Activated CD8-positive, alpha-beta T cell treated with anti-CD3 and anti-CD28 coated beads, Interleukin-2, amount 10 ng/mL, durations not matched to agents 7 days and 5 days (primary cell): ENCODE measurements around the gene STK36. TPM values are rescaled to one million over a fixed set of nuclear protein-coding genes. Genes with fewer than 3 reads are reported as not detected.
"Not testable (repeated sequence)": the region's sequence is repeated elsewhere in the genome, so short reads cannot be mapped to it uniquely, and the experiment has no call there.

ENCODE experiments used
- ATAC-seq: fragments of 150-1000 bp; cut with Tn5 transposase; one replicate; pipeline ENCODE4 v1.10.0; 2021; ENCODE audit warnings: moderate library complexity
- CTCF ChIA-PET: fragments of 350-600 bp; sonication (Branson Sonifier 250); formaldehyde crosslinking; loops from one replicate; lab custom pipeline; 2021; ENCODE audit warnings: antibody characterized with exemption; lab: Charles Lee
- POLR2A ChIA-PET: fragments of 350-600 bp; sonication (Branson Sonifier 250); formaldehyde crosslinking; loops from one replicate; lab custom pipeline; 2021; ENCODE audit warnings: antibody characterized with exemption; lab: Charles Lee
- DNase-seq: peaks from one replicate; pipeline ENCODE4 v3.0.0-alpha.2; 2020
- H3K27ac Mint-ChIP-seq: one replicate; pipeline ENCODE4 v1.8.0; 2021; ENCODE audit warnings: mild to moderate bottlenecking, mixed read lengths
- H3K27me3 Mint-ChIP-seq: one replicate; pipeline ENCODE4 v1.8.0; 2021; ENCODE audit warnings: low read depth, mixed read lengths
- H3K36me3 Mint-ChIP-seq: one replicate; pipeline ENCODE4 v1.8.0; 2021; ENCODE audit warnings: low read depth, mixed read lengths
- H3K4me1 Mint-ChIP-seq: one replicate; pipeline ENCODE4 v1.8.0; 2021; ENCODE audit warnings: low read depth, mixed read lengths
- H3K4me3 Mint-ChIP-seq: one replicate; pipeline ENCODE4 v1.8.0; 2021; ENCODE audit warnings: mild to moderate bottlenecking, mixed read lengths
- H3K9me3 Mint-ChIP-seq: one replicate; pipeline ENCODE4 v1.8.0; 2022; ENCODE audit warnings: mixed read lengths; ENCODE audit not compliant: insufficient read depth
- total RNA-seq, 2 experiments: library from RNA; stranded (reverse); gene quantifications; one replicate each; pipeline ENCODE4 v1.2.3, GENCODE V29; 2021

The STK36 gene
- total RNA-seq, 2 experiments from 2014 or later = 12.1 to 15.2 TPM

DNA sequence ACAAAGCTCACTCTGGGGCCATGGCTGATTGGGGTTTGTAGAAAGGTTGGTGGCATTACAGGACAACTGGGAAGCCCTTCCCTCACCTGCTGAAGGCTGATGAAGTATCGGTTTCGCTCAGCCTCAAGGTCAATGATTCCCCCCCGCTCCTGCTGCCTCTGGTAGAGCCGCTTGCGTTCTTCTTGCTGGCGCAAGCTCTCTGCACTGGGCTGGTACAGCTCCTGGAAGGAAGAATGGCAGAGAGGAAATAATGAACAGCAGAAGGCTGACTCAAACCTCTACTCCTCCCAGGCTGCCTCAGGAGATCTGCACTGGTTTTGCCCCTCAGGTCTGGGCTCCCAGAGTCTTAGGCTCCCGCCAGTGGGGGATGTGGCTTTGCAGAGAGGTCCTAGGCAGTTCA lies 7.2 kb upstream of the STK36 start:
- Mint-ChIP-seq H3K9me3 (no peaks in the 10 kb centered on the region), H3K27me3 (no peaks in the 10 kb centered on the region), H3K36me3 (peaks cover 47% of the 10 kb centered on the region), H3K4me3 (no peak overlapping the region), H3K4me1 (peaks cover 11% of the 10 kb centered on the region), H3K27ac (no peak overlapping the region)
- CTCF ChIA-PET = no interaction called here
- ATAC-seq = no peak
- POLR2A ChIA-PET = no interaction called here
- no peak for DNase-seq

DNA sequence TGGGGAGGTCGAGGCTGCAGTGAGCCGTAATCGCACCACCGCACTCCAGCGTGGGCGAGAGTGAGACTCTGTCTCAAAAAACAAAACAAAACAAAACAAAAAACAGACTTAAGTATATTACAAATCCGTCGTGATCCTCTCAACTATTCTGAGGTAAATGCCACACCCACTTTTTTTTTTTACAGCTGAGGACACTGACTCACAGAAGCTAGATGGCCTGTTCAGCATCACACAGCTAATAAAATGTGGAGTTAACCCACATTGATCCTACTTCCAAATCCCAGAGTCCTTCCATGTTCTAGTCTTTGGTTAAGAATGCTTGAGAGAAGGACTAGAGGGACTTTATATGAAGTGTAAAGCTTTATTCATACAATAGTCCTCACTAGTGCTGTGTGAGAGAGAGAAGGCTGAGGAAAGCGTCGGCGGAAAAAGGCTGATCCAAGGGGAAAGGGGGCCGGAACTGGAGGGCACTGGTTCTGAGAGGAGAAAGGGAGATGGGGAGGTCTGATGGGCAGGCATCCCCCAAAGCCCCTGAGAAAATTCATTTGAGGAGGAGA lies 711 bp upstream of the STK36 start:
- Mint-ChIP-seq H3K4me1 (peaks cover 26% of the 10 kb centered on the region), H3K9me3 (no peaks in the 10 kb centered on the region), H3K4me3 (peak overlapping the region; percentile 88), H3K27me3 (no peaks in the 10 kb centered on the region), H3K27ac (peak overlapping the region; percentile 93), H3K36me3 (peaks cover 11% of the 10 kb centered on the region)
- CTCF ChIA-PET = interaction anchor here (1.0 to 5.9 kb wide), 8 partner anchors 12 to 414 kb away, joined by 3 to 51 read pairs (median 8); partner anchors contain the start of genes BCS1L, TTLL4 and ZNF142
- POLR2A ChIA-PET = interaction anchor here (0.9 to 4.0 kb wide), 4 partner anchors 11 to 404 kb away, joined by 3 to 39 read pairs (median 3); partner anchors contain the start of genes BCS1L and ZNF142
- DNase-seq = no peak
- ATAC-seq = no peak

DNA sequence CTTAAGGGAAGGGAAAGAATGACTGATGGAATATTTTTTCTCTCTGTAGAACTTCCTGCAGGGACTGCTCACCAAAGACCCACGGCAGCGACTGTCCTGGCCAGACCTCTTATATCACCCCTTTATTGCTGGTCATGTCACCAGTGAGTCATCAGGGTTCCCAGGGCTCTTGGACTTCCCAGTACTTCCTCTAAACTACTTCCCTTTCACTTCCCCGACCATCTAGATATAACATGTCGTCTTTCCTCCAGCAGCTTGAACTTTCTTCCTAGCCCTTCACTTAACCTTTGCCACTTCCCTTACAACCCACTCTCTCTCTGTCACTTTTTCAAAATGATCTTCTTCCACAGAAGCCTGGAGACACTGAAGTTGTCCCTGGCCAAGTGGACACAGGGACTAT lies 7.2 kb downstream of the STK36 start:
- Mint-ChIP-seq H3K36me3 (no peaks in the 10 kb centered on the region), H3K27ac (no peak overlapping the region), H3K4me3 (no peak overlapping the region), H3K27me3 (no peaks in the 10 kb centered on the region), H3K9me3 (no peaks in the 10 kb centered on the region), H3K4me1 (no peaks in the 10 kb centered on the region)
- ATAC-seq (no peak), DNase-seq (no peak)
- ChIA-PET POLR2A (no interaction called here), CTCF (interaction anchor here (3.0 kb wide), 1 partner anchor 8 kb away, joined by 13 read pairs; no protein-coding TSS in a partner anchor)

DNA sequence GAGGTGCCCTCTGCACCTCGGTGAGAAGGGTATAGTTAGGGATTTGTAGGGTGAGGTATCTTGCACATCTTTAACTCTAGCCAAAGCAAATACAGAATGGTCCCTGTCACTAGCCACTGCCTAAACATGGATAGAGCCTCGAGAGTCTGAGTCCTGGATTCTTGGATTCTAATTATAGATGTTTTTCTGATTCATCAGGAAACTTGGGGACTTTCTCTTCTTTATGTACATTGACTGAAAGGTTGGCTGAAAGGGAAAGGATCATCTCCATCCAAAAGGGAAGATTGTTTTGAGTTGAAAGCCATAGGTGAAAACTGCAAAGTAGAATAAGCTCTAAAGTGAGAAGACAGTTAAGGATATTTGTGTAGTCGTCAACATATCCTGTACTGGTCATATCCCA lies 8.2 kb downstream of the STK36 start:
- CTCF ChIA-PET = no interaction called here
- Mint-ChIP-seq H3K36me3 (peaks cover 2% of the 10 kb centered on the region), H3K9me3 (no peaks in the 10 kb centered on the region), H3K4me3 (no peak overlapping the region), H3K27me3 (no peaks in the 10 kb centered on the region), H3K27ac (no peak overlapping the region), H3K4me1 (no peaks in the 10 kb centered on the region)
- ATAC-seq (no peak), DNase-seq (no peak)
- POLR2A ChIA-PET = no interaction called here

DNA sequence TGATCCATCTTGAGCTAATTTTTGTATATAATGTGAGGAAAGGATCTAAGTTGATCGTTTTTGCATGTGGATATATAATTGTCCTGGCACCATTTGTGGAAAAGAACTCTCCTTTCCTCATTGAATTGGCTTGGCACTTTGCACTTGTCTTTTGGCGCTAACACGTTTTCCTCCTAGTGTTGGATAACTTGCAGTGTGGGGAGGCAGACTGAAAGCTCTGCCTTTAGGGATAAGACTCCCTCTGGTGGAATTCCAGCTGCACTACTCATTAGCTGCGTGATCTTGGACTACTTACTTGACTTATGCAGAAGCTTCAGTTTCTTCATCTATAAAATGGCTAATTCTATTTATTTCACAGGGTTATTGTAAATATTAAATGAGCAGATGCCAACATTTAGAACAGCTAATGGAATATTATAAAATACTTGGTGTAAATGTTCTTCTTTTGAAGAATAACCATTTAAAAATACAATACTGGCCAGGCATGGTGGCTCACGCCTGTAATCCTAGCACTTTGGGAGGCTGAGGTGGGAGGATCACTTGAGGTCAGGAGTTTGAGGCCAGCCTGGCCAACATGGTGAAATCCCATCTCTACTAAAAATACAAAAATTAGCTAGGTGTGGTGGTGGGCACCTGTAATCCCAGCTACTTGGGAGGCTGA lies 15.6 kb downstream of the STK36 start:
- not testable (repeated sequence) for H3K27ac Mint-ChIP-seq, H3K4me1 Mint-ChIP-seq, H3K36me3 Mint-ChIP-seq, H3K9me3 Mint-ChIP-seq, H3K4me3 Mint-ChIP-seq, H3K27me3 Mint-ChIP-seq
- ChIA-PET CTCF (interaction anchor here (0.6 to 2.7 kb wide), 19 partner anchors 10 to 808 kb away, joined by 3 to 24 read pairs (median 4); partner anchors contain the start of genes BCS1L, PLCD4, RNF25 and STK36), POLR2A (interaction anchor here (0.7 to 1.2 kb wide), 2 partner anchors 35 to 412 kb away, joined by 3 to 4 read pairs; no protein-coding TSS in a partner anchor)
- peak; percentile 88 for ATAC-seq
- DNase-seq = peak; percentile 51

DNA sequence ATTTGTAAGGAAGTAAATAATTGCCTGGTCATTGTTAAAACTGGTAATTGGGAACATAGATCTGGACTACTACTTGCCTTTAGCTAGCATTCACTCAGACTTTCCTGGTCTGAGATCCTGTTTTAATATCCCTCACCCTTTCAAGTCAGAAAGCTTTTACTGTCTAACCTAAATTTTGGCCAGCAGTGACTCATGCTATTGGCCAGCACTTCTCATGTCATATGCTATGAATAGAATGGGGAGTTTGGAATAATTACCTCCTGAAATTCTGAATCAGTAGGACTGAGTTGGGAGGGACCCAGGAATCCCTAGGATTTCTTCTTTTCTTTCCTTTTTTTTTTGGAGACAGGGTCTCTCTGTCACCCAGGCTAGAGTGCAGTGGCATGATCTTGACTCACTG lies 19.3 kb downstream of the STK36 start:
- ChIA-PET POLR2A (no interaction called here), CTCF (no interaction called here)
- H3K9me3 Mint-ChIP-seq = no peaks in the 10 kb centered on the region
- ATAC-seq (no peak), DNase-seq (no peak)
- H3K4me1 Mint-ChIP-seq = peaks cover 2% of the 10 kb centered on the region
- no peak overlapping the region for H3K27ac Mint-ChIP-seq
- no peaks in the 10 kb centered on the region for H3K27me3 Mint-ChIP-seq
- H3K36me3 Mint-ChIP-seq = no peaks in the 10 kb centered on the region
- no peak overlapping the region for H3K4me3 Mint-ChIP-seq

DNA sequence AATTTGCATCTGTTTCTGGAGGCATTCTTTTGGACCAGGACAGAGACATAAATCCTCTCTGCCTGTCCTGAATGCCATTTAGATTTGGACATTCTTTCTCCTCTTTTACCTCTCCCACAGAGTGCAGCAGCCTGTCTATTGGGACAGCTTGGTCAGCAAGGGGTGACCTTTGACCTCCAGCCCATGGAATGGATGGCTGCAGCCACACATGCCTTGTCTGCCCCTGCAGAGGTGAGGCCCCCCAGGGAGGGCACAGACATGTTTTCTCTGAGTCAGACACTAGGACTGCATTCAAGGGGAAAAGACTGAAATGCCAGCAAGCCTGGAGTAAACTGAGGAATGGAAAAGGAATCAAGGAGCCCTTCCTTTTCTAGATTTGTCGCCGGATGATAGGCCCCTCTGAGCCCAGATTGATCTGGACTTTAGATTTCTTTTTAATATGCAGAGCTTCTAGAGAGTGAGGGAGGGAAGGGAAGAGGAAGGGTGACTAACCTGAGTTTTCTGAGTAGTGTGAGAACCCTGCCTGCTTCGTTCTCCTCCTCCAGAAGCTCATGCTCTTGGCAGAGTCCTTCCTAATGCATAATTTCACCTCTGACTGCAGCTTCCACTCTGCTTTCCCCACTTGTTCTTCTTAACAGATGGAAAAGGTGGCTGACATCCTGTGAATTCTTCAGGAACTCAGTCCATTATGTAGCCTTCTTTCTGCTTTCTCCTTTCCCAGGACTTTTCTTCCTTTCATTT lies 22.7 kb downstream of the STK36 start:
- no peaks in the 10 kb centered on the region for H3K36me3 Mint-ChIP-seq
- no peak for ATAC-seq
- H3K4me3 Mint-ChIP-seq = no peak overlapping the region
- ChIA-PET CTCF (interaction anchor here (1.0 kb wide), 1 partner anchor 16 kb away, joined by 4 read pairs; the partner anchor contains the start of gene TTLL4), POLR2A (no interaction called here)
- H3K4me1 Mint-ChIP-seq = no peaks in the 10 kb centered on the region
- no peak overlapping the region for H3K27ac Mint-ChIP-seq
- H3K9me3 Mint-ChIP-seq = no peaks in the 10 kb centered on the region
- H3K27me3 Mint-ChIP-seq = no peaks in the 10 kb centered on the region
- DNase-seq = no peak

DNA sequence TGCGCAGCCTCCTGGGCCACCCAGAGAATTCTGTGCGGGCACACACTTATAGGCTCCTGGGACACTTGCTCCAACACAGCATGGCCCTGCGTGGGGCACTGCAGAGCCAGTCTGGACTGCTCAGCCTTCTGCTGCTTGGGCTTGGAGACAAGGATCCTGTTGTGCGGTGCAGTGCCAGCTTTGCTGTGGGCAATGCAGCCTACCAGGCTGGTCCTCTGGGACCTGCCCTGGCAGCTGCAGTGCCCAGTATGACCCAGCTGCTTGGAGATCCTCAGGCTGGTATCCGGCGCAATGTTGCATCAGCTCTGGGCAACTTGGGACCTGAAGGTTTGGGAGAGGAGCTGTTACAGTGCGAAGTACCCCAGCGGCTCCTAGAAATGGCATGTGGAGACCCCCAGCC lies 27.0 kb downstream of the STK36 start:
- H3K4me3 Mint-ChIP-seq = no peak overlapping the region
- H3K4me1 Mint-ChIP-seq = no peaks in the 10 kb centered on the region
- ChIA-PET CTCF (interaction anchor here (2.9 kb wide), 1 partner anchor 11 kb away, joined by 8 read pairs; no protein-coding TSS in a partner anchor), POLR2A (interaction anchor here (0.6 kb wide), 1 partner anchor 39 kb away, joined by 3 read pairs; the partner anchor contains the start of genes BCS1L and ZNF142)
- no peaks in the 10 kb centered on the region for H3K27me3 Mint-ChIP-seq
- no peak for ATAC-seq
- no peak overlapping the region for H3K27ac Mint-ChIP-seq
- H3K36me3 Mint-ChIP-seq = no peaks in the 10 kb centered on the region
- DNase-seq = no peak
- H3K9me3 Mint-ChIP-seq = no peaks in the 10 kb centered on the region

DNA sequence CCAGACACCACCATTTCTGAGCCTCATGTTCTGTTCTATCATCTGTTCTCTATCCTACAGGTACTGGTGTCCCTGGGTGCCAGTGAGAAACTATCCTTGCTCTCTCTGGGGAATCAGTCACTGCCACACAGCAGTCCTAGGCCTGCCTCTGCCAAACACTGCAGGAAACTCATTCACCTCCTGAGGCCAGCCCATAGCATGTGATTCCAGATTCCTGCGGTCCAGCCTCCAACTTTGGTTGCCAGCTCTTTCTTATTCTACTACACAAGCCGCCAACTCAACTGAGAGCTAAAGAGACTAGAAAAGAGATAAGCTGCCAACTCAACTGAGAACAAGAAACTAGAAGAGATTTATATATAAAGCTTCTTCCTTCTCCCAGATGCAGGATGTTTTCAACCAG lies 29.9 kb downstream of the STK36 start:
- ChIA-PET CTCF (interaction anchor here (1.3 to 1.8 kb wide), 3 partner anchors 10 to 146 kb away, joined by 5 to 13 read pairs (median 5); partner anchors contain the start of gene TTLL4), POLR2A (interaction anchor here (0.9 kb wide), 1 partner anchor 9 kb away, joined by 3 read pairs; the partner anchor contains the start of gene TTLL4)
- Mint-ChIP-seq H3K36me3 (no peaks in the 10 kb centered on the region), H3K27me3 (peaks cover 3% of the 10 kb centered on the region), H3K27ac (no peak overlapping the region), H3K9me3 (no peaks in the 10 kb centered on the region), H3K4me3 (no peak overlapping the region), H3K4me1 (no peaks in the 10 kb centered on the region)
- no peak for DNase-seq
- no peak for ATAC-seq

DNA sequence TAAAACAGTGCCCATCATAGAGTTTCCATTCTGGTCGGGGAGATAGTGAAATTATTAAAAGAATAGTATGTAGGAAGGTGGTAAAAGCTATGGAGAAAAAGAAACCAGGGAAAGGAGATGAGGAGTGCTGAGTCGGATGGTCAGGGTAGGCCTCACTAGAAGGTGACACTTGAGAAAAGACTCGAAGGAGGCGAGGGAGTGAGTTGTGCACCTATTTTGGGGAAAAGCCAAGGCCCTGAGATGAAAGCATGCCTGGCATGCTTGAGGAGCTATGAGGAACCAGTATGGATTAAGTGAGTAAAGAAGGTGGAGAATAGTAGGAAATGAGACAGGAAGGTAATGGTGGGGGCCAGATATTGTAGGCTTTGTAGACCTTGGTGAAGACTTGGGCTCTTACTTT lies 31.5 kb downstream of the STK36 start:
- POLR2A ChIA-PET = no interaction called here
- Mint-ChIP-seq H3K27me3 (peaks cover 3% of the 10 kb centered on the region), H3K4me3 (no peak overlapping the region), H3K36me3 (no peaks in the 10 kb centered on the region), H3K4me1 (peaks cover 8% of the 10 kb centered on the region), H3K27ac (no peak overlapping the region), H3K9me3 (no peaks in the 10 kb centered on the region)
- no peak for DNase-seq
- ATAC-seq = no peak
- CTCF ChIA-PET = interaction anchor here (1.8 kb wide), 1 partner anchor 144 kb away, joined by 5 read pairs; no protein-coding TSS in a partner anchor

DNA sequence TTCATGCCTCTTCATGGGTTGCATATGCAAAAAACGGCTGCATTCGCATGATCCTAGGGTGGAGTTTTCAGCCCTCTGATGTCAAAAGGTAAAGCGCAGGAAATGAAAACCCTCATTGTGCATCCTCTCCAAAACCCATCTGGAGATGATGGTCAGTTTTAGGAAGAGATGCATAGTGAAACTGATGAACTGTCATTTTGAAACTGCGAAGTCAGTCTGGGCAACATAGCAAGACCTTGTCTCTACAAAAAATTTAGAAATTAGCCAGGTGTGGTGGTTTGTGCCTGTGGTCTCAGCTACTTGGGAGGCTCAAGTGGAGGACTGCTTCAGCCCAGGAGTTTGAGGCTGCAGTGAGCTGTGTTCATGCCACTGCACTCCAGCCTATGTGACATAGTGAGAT lies 36.2 kb downstream of the STK36 start:
- Mint-ChIP-seq H3K27ac (no peak overlapping the region), H3K4me1 (peaks cover 31% of the 10 kb centered on the region), H3K9me3 (no peaks in the 10 kb centered on the region), H3K36me3 (no peaks in the 10 kb centered on the region), H3K4me3 (no peak overlapping the region), H3K27me3 (peaks cover 3% of the 10 kb centered on the region)
- ChIA-PET POLR2A (interaction anchor here (1.2 kb wide), 1 partner anchor 37 kb away, joined by 3 read pairs; no protein-coding TSS in a partner anchor), CTCF (no interaction called here)
- ATAC-seq = no peak
- no peak for DNase-seq
